NCI-H82 treated with DMSO at 0.1 percent for 48 hours (cell line): ENCODE data around the gene PTPRG.
"Not testable (repeated sequence)": the region's sequence is repeated elsewhere in the genome, so short reads cannot be mapped to it uniquely, and the experiment has no call there.

Experiments
- DNase-seq: peaks from one replicate; lab custom pipeline; 2025; ENCODE audit not compliant: unreplicated experiment; lab: John Stamatoyannopoulos, UW

PTPRG gene

GRCh38 chr3:61561374-61562041 lies at the start of gene PTPRG:
Gene PTPRG, plus strand, starts transcription at chr3:61561571. Its CDS starts 717 bp downstream, at chr3:61562288.
- peak; percentile 54 for DNase-seq

GRCh38 chr3:61518590-61518989 lies 42.8 kb upstream of the PTPRG start:
- no peak for DNase-seq

- no peak for DNase-seq
These were observed 40.3 kb upstream of the PTPRG start for GRCh38 chr3:61520966-61521628.

- DNase-seq: no peak
These were observed 39.3 kb upstream of the PTPRG start for GRCh38 chr3:61522060-61522459.

- no peak for DNase-seq
These were observed 38.7 kb upstream of the PTPRG start for GRCh38 chr3:61522626-61523025.

- no peak for DNase-seq
These were observed 36.4 kb upstream of the PTPRG start for GRCh38 chr3:61524933-61525332.

GRCh38 chr3:61526308-61526707 lies 35.1 kb upstream of the PTPRG start:
- no peak for DNase-seq

- no peak for DNase-seq
These were observed 34.4 kb upstream of the PTPRG start for GRCh38 chr3:61527011-61527410.

GRCh38 chr3:61530355-61530754 lies 31.0 kb upstream of the PTPRG start:
- DNase-seq: peak; percentile 16

- no peak for DNase-seq
These were observed 29.8 kb upstream of the PTPRG start for GRCh38 chr3:61531528-61531927.

GRCh38 chr3:61532739-61533500 lies 28.5 kb upstream of the PTPRG start:
- DNase-seq: no peak

GRCh38 chr3:61535826-61536225 lies 25.5 kb upstream of the PTPRG start:
- DNase-seq: peak; percentile 82

- no peak for DNase-seq
These were observed 24.0 kb upstream of the PTPRG start for GRCh38 chr3:61537366-61537765.

- no peak for DNase-seq
These were observed 22.9 kb upstream of the PTPRG start for GRCh38 chr3:61538486-61538885.

- peak; percentile 64 for DNase-seq
These were observed 19.7 kb upstream of the PTPRG start for GRCh38 chr3:61541694-61542093.

GRCh38 chr3:61545716-61546115 lies 15.7 kb upstream of the PTPRG start:
- peak; percentile 41 for DNase-seq

GRCh38 chr3:61547625-61548024 lies 13.7 kb upstream of the PTPRG start:
- no peak for DNase-seq

GRCh38 chr3:61552704-61553103 lies 8.7 kb upstream of the PTPRG start:
- DNase-seq: not testable (repeated sequence)

GRCh38 chr3:61559136-61559731 lies 2.1 kb upstream of the PTPRG start:
- DNase-seq: no peak

GRCh38 chr3:61560517-61561373 lies 626 bp upstream of the PTPRG start:
- peak; percentile 58 for DNase-seq
